SH-SY5Y (cell line): ENCODE measurements around the gene AKAP7.

Source experiments
- GATA2 ChIP-seq: IDR thresholded peaks from 2 replicates; pipeline ENCODE4 v1.6.1; 2011; ENCODE audit warnings: mild to moderate bottlenecking, low read depth, low read length
- GATA3 ChIP-seq: IDR thresholded peaks from 2 replicates; pipeline ENCODE4 v1.6.1; 2011; ENCODE audit warnings: low read depth, mild to moderate bottlenecking, low read length, moderate library complexity

DNA sequence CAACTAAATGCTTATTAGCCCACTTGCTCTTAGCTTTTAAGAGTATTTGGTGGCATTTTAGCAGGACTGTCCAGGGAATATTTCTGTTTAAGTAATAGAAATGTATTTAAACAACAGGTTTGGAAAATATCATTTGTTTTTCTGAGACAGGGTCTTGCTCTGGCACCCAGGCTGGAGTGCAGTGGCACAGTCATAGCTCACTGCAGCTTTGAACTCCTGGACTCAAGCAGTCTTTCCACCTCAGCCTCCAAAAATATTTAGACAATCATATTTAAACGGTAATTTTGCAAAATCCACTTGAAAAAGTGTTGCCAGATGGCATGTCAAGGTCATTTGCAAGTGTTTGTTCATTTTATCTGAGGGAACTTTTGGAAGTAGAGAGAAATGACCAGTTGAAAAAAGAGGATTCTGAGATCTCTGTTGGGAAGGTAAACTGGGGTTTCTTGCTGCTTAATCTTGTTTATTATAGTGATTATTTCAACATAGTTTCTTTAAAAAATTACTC is 25.0 kb downstream of the AKAP7 start:
- no peak for TF ChIP-seq GATA2
- TF ChIP-seq GATA3 = no peak
